Frontal cortex (tissue), 4 donors: Measurements from ENCODE around the gene CLNS1A. TPM values are rescaled to one million over a fixed set of nuclear protein-coding genes. Genes with fewer than 3 reads are reported as not detected.

Source experiments
- DNase-seq, 2 donors: peaks; one replicate each; pipeline ENCODE4 v3.0.0; 2012; ENCODE audit warnings: low spot score in 2 of 2
- FAIRE-seq: peaks from 2 replicates; lab custom pipeline; 2012; peaks lifted over from hg19 to GRCh38; lab: Jason Lieb, UNC
- small RNA-seq: library from RNA; depleted of rRNA; stranded (forward); fragments of <200 nt; gene quantifications from one replicate; pipeline ENCODE3, GENCODE V24; 2014
- total RNA-seq: library from RNA; depleted of rRNA; stranded (reverse); fragments of >200 nt; gene quantifications from one replicate; pipeline ENCODE4 v1.2.3, GENCODE V29; 2014
- donor health status: control.
- donor health status: control.
- donor health status: control.

CLNS1A gene
- total RNA-seq, 1 donor from 2014 or later: 220 TPM

DNA sequence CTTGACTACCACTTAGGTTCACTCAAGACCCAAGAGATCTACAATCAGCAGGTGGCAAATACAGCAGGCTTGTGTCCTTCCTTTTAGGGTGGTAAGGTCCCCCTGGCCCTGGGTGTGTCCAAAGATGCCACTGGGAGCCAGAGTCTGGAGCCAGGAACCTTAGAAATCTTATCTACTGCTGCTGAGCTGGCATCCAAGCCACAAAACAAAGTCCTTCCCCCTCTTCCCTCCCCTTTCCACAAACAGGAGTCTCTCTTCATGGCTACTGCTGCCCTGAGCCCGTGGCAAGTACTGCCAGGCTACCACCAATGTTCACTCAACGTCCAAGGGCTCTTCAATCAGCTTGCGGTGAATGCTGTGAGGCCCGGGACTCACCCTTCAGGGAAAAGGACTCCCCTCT lies 69.3 kb downstream of the CLNS1A start:
- FAIRE-seq: no peak

More for the DNA sequence above, 69.3 kb downstream of the CLNS1A start:
- DNase-seq: no peak

Small RNAs within 50 kb of the gene (small RNA-seq; reads per million reads assigned to genes)
- gene RNU7-59P: not detected

Other genes with a start within 250 kb of the CLNS1A start
- gene PAK1, start 163.7 kb downstream of the CLNS1A start, total RNA-seq: 56.7 TPM
- gene AQP11, start 47.8 kb downstream of the CLNS1A start, total RNA-seq: 4.9 TPM
- gene RSF1, start 182.9 kb upstream of the CLNS1A start, total RNA-seq: 151 TPM
- gene AAMDC, start 183.3 kb upstream of the CLNS1A start, total RNA-seq: 3.7 TPM